ENCODE data around the gene CTBP1.
"Not testable (repeated sequence)": the region's sequence is repeated elsewhere in the genome, so short reads cannot be mapped to it uniquely, and the experiment has no call there.

Gene CTBP1

GRCh38 chr4:1239141-1239949 is 9.6 kb downstream of the CTBP1 start:
- DNase-seq (ENCODE audit: low spot score), result no peak

- DNase-seq (ENCODE audit: low spot score), result no peak
Measured at GRCh38 chr4:1238676-1239000, 10.3 kb downstream of the CTBP1 start.

GRCh38 chr4:1237981-1238675 is 10.8 kb downstream of the CTBP1 start:
- DNase-seq (ENCODE audit: low spot score), result no peak

- not testable (repeated sequence) for DNase-seq (ENCODE audit: low spot score)
Measured at GRCh38 chr4:1237261-1237660, 11.7 kb downstream of the CTBP1 start.

- DNase-seq (ENCODE audit: low spot score), result not testable (repeated sequence)
Measured at GRCh38 chr4:1236836-1237235, 12.1 kb downstream of the CTBP1 start.

- no peak for DNase-seq (ENCODE audit: low spot score)
Measured at GRCh38 chr4:1236103-1236641, 12.8 kb downstream of the CTBP1 start.

GRCh38 chr4:1235381-1236102 is 13.4 kb downstream of the CTBP1 start:
- DNase-seq (ENCODE audit: low spot score), result no peak

- no peak for DNase-seq (ENCODE audit: low spot score)
Measured at GRCh38 chr4:1234811-1235292, 14.1 kb downstream of the CTBP1 start.

- DNase-seq (ENCODE audit: low spot score), result no peak
Measured at GRCh38 chr4:1234309-1234695, 14.6 kb downstream of the CTBP1 start.

- no peak for DNase-seq (ENCODE audit: low spot score)
Measured at GRCh38 chr4:1233641-1234308, 15.2 kb downstream of the CTBP1 start.

GRCh38 chr4:1232661-1233621 is 16.0 kb downstream of the CTBP1 start:
- DNase-seq (ENCODE audit: low spot score), result no peak

- no peak for DNase-seq (ENCODE audit: low spot score)
Measured at GRCh38 chr4:1231637-1232360, 17.1 kb downstream of the CTBP1 start.

GRCh38 chr4:1230971-1231636 is 17.8 kb downstream of the CTBP1 start:
- no peak for DNase-seq (ENCODE audit: low spot score)

- no peak for DNase-seq (ENCODE audit: low spot score)
Measured at GRCh38 chr4:1230316-1230715, 18.6 kb downstream of the CTBP1 start.

GRCh38 chr4:1229117-1229849 is 19.6 kb downstream of the CTBP1 start:
- DNase-seq (ENCODE audit: low spot score), result no peak

GRCh38 chr4:1227816-1228215 is 21.1 kb downstream of the CTBP1 start:
- no peak for DNase-seq (ENCODE audit: low spot score)

- no peak for DNase-seq (ENCODE audit: low spot score)
Measured at GRCh38 chr4:1226598-1226997, 22.3 kb downstream of the CTBP1 start.

GRCh38 chr4:1226144-1226481 is 22.8 kb downstream of the CTBP1 start:
- no peak for DNase-seq (ENCODE audit: low spot score)

All from SK-N-DZ (cell line).